Stimulated activated CD8-positive, alpha-beta memory T cell treated with anti-CD3 and anti-CD28 coated beads, Interleukin-15, amount 100 ng/mL, for 1 hour (primary cell): ENCODE results near the gene GRM8.

Experiments used
- DNase-seq: peaks from one replicate; pipeline ENCODE4 v3.0.0-alpha.2; 2020; ENCODE audit warnings: low read depth

Gene GRM8

DNA sequence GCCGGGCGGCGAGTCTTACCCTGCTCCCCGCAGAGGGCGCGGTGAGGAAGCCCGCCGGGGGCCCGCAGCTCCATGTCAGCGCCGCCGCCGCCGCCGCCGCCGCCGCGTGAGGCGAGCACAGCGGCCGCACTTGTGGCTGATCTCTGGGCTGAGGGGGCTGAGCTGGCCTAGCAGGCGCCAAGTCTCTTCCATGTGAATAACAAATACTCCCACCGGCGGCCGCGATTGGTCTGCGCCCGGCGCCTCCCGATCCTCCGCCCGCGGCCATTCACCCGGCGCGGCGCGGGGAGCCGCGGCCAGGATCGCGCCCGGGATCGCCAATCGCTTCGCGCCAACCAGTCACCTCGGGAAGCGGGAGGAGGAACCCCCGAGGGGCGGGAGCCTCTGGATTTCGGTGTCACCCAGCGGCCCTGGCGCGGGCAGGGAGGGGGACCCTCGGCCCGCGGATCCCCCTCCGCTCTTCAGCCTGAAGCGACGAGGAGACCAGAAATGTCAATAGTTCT is at the start of gene GRM8:
GRM8 (minus strand) TSS at position 164 of the 503 bp plus-strand sequence.
- DNase-seq: no peak

DNA sequence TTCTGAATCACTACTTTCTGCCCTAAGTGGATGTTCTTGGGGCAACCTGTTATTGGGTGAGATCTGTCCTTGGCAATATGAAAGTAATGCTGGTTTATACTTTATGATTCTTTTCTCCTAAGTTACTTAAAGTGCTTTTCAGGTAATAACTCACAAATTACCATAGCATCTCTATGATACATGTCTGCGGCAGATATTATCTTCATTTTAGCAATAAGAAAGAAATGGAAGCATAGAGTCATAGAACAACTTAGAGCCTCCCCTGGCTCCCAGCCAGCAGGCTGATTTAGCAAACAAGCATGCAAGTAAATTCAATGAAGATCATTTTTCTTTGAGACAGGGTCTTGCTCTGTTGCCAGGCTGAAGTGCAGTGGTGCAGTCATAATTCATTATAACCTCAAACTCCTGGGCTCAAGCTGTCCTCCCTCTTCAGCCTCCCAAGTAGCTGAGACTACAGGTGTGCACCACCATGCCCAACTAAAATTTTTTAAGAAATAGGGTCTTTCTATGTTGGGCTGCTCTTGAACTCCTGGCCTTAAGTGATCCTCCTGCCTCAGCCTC is 38.1 kb upstream of the GRM8 start:
- DNase-seq: no peak

DNA sequence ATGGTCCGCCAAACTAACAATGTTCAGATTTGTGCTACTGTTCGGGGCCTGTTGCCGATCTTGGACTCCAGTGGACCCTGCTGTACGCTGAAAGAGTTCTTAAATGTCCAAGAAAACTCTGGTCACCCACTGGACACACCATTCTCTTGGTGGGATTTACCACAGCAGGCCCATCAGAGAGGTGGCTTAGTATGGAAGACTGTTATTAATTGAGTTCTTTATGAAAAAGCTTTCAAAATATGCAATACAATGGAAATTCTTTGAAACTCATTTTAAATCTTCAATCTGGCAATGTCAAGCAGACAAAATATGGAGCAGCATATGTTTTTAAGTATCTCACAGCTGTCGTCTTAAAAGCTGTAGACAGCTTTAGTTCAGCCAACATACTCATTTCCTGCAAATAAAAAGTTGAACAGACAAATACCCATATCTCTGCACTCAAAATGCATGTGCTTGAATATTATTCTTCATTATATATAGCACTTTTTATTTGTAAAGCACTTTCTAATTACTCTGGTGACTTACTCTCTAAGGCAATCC is 37.4 kb upstream of the GRM8 start:
- no peak for DNase-seq

DNA sequence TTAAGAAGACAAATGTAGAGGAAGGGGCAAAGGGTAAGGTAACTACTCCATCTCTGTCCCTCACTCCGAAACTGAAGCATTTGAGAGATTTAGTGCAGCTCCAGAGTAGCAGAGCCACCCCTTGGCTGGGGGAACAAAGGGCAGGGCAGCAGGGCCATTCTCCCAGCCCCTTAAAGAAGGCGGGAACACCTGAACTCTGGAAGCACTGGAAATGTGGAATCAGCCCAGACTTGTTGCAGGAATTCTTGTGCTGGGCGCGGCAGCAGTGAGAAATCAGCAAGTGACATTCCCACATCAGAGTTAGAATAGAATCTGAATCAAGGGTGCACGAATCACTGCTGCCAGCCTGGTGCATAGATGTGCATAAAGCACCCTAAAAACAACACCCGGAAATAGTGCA is 34.4 kb upstream of the GRM8 start:
- no peak for DNase-seq

DNA sequence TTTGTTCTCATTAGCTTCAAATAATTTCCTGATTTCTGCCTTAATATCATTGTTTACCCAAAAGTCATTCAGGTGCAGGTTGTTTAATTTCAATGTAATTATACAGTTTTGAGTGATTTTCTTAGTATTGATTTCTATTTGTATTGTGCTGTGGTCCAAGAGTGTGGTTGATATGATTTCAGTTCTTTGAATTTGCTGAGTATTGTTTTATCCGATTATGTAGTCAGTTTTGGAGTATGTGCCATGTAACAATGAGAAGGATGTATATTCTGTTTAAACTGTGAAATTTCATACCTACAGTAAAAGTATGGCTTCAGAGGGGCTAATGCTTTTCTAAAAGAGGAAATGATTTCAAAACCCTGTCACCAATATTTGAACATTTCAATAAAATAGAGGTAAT is 17.4 kb upstream of the GRM8 start:
- DNase-seq: no peak

DNA sequence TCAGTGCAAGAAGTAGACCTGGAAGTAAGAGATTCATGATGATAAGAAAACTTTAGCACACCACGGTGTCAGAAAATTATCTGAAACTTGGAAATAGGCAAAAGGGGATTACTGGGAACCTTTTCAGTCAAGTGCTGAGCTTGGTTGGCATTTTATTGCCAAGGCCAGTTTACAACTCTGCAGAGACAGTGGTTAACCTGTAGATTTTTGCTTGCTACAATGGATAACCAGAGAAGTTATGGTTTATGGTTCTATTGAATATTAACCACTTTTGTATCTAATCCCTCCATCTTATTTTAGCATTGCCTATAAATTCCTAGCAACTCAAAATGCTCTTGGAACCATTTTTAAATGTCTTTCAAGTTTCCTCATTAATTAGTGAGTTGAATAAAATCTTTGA is 13.3 kb upstream of the GRM8 start:
- DNase-seq: no peak

DNA sequence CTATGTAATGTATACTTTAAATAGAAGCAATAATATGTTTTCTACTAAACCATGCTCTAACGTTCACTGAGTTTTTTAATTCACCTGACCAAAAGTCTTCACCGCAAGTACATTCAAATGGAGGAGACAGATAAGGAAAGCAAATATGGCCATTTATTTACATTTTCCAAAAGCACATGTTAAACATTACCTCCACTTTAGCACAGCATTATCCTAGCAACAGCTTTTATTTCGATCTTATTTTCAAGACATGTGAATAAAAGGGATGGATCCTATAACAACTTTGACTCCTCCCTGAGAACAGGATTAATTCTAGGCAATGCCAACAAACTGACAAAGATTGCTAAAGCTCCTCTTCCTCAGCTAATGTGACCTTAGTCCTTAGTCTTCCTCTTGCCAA is 11.5 kb upstream of the GRM8 start:
- no peak for DNase-seq

DNA sequence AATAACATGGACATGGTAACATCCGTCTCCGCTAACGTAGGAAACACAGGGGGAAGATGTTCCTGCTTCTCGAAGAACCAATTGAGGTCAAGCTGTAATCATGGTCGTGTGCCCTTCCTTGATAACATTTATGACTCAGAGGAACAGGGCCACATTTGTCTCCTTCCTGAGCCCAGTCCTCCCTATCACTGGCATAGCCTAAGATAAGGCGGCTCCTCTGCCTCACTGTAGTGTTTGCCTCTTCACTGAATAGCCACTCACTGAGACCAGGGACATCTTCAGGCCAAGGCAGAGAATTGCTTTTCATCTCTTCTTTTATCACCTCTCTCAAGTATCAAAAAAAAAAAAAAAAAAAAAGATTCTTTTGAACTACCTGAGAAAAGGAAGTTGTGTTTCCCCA is 5.4 kb upstream of the GRM8 start:
- DNase-seq: no peak

DNA sequence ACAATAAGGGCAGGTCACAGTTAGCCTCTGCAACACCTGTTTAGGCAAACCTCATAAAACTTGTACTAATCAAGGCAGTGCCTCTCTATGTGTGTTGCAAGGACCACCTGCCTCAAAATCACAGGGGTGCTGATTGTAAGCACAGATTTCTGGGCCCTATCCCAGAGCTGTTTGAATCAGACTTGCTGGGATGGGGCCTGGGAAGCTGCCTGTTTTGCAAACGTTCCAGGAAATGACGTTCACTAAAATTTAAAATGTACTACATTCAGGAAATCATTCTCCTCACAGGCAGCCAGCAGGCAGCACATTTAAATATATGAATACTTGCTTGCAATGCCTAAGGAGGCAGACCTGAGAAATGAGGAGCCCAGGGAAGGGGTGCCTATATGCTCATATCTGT is 4.3 kb upstream of the GRM8 start:
- no peak for DNase-seq

DNA sequence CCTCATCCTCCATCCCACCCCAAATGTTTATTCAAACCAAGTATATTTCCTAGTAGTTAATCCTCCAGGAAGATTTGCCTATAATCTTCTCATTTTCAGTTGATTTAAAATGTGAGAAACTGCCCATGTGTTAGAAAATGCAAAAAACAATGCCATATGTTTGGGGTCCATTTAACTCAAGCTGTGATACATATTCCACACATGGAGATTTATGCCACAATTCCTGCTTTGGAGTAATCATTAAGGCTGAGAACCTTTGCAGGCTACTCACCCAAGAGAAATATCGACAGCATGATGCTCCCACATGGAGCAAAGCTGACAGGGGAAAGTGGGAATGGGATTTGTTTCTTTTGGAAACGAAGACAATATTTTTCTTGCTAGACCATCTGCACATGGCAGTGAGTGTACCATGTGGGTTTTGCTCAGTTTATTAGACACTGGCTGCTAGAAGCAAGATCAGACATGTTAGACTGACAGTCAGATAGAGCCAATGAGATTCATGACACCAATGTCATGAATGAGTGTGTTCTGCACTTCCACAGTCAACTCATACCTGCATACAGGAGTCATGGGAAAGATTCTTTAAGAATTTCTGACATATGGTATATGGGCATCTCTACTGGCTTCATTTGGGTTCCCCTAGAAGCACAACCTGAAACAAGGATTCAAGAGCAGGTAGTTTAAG is 3.4 kb upstream of the GRM8 start:
- no peak for DNase-seq

DNA sequence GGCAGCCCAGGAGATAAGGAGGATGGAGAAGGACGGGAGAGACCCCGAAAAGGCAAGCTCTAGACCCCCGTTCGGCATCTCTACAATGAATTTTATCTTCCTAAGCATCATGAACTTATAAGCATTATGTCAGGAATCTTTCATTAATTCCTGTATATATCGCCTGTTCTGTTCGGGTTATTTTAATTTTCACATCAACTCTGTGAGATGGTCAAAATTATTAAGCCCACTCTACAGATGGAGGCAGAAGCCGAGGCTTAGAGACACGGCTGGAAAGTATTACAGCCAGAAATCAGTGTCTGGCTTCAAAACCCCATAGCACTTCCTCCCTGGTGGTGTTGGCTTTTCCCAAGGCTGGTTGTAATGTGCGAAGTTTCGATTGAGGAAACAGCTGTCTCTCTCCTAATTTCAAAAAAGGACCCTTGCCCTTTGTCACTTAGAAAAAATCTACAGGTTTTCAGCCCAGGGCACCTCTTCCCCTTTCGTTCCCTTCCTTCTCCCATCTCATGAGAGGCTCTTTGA is 1.5 kb upstream of the GRM8 start:
- DNase-seq: no peak

DNA sequence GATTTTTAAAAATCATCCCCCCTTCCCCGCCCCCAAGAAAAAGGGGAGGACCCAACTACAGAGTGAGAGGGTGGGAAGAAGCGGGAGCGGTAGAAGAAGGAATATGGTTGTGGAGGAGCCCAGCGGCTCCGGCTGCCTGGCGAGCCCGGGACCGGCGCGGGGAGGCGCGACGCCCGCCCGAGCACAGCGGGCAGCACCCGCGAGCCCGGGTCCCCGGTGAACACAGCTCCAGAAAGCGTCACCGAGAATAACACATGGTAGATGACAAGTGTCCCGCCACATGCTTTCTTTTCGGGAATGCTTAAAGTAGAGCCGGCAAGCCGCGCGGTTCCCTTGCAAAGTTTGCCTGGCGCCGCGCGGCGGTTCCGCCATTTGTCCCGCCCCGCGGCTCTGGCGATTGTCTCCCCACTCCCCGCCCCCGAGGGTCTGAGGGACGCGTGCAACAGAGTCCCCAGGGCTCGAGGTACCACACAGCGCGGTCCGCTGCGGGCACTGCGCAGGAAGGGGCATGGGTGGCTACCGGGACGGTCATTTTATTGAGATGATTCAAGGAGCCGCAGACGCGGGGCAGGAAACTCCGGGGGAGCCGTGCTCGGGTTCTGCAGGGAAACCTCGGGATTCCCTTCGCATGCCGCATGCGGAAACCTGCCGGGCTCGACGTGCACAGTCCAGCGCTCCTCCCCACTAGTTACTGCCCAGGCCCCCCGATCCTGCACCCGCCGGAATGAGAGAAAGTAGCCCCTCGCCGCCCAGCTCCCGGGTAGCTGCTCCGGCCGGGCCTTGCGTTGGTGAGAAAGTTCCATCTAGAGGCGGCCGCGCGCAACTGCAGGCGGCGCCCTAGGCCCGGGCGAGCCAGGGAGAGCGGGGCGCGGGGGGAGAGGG is 781 bp upstream of the GRM8 start:
- DNase-seq: peak; percentile 30

DNA sequence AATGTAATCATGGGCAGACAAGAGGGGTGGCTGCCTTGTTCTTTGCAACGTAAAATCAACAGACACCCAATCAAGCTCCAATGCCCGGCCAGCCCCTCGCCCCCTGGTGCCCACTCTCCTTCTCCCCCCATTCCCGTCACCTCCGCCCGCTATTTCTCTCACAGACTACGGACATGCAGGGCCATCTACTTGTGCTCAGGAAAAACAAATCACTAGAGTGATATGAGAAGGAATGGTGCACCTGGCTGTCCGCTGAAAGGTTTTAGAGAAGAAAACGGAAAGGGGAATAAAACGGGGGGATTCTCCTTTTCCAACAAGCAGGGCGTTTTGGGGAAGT is 396 bp downstream of the GRM8 start:
- no peak for DNase-seq

DNA sequence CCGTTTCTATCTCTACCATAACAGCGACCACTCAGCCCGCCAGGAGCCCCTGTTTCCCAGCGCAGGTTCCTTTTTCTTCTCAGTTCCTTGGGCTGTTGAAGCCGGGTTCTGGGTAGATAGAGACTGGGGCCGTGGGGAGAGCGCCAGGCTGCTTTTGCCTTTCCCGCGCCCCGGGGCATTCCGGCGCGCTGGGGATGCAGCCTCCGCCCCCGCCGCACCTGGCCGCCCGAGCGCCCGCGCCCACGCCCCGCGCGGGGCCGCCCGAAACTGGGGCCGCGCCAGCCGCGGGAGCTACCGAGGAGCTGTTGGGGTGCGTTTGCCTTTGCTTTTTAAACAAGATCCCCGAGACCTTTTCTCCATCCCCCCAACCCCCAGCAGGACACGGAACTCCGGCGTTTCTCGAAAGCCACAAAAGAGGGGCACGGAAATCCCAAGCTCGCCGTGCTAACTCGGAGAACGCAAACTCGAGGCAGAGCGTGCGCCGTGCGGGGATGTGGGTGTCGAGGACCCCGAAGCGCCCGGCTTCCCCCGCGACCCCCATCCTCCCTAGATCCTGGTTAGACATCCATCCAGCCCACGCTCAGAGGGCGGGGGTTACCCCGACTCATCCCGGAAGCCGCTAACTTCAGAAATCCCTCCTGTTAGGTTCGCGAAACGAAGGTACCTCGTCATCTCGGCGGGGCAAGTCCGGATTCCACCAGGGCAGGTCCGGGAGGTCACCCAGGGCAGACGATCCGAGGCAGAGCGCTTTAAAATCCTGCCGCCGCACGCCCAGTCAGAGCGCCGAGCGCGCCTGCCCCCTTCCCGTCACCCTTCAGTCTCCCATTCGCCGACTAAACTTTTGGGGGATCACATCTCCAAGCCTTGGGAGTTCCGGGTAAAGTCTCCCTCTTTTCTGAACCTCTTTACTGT is 1.0 kb downstream of the GRM8 start:
- DNase-seq: no peak

DNA sequence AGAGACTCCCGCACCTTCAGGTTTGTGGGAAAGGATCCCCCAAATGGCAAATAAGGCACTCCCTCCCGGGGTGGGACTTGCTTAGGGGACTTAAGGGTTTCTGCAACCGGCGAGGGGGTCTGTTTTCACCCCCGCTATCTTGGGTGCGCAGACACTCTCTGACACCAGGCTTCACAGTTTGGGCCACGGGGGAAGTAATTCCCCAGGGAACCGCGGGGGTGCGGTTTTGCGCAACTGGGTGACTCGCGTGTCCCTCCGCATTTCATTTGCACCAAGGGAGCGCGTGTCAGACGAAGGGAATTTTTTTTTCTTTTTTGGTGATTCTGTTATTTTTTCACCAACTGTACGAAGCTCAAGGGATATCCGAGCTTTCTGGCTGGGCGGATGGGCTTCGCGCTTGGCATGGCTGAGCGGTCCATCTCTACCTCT is 1.7 kb downstream of the GRM8 start:
- no peak for DNase-seq

DNA sequence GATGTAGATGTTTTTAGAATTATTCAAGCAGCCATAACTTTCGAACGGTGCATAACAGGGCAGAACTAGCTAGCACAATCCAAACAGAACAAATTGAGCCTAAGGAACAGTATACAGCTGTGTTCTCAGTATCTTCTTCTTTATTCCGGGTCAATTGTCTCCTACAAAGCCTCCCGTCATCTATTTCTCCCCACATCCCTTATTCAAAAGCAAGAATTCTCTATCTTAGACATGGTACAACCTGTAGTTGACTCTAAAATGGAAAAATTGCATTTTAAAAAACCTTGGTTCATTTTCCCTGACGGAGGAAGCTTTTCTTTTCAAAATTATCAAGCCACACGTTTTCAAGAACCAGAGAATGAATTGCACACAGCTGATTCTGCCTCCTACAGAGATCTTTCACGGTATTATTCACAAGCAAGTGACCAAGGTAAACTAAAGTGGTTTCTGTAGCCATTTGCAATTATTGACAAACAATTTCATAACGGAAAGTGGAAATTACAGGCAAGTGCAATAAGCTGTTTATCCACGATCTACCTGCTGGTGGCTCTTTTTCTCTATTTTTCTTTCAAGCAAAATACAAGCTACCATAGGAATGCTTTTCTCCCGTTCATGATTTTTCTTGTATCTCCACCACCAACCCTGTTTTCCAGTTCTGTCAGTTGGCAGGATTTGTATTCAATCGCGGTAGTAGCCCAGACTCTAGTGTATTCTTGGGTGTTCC is 2.3 kb downstream of the GRM8 start:
- no peak for DNase-seq

DNA sequence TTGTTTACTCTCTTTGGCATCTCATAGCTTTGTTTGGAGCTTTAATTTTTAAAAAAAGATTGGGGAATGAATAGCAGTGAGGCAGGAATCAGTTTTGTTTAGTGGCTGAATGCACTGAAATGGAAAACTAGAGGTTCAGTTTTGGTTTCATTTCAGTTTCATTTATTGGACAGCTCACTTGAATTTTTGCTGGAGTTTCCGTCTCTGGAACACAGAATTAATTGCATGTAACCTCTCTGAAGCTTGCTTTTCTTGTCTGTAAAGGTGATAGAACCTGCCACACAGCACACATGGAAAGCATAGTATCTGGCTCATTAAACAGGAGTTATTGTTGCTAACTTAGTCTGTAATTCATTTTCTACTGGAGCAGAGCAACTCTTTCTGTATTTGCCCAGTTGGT is 7.1 kb downstream of the GRM8 start:
- DNase-seq: no peak

DNA sequence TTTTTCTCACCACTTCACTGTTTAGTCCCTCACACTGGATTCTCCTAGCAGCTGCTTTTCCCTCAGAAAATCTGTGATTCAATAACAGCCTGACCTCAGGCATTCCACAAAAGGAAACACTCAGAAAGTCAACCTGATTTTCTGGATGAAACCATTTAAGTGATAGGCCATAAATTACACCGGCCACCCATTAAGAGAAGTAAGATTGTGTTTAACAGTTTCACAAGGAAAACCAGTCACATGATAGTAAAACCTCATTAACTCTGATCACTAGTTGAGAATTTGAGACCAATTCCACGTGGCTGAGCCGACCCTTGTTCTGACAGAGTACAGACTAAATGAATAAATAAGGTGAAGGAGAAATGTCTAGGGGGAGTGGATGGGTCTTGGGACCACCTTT is 7.7 kb downstream of the GRM8 start:
- DNase-seq: no peak

DNA sequence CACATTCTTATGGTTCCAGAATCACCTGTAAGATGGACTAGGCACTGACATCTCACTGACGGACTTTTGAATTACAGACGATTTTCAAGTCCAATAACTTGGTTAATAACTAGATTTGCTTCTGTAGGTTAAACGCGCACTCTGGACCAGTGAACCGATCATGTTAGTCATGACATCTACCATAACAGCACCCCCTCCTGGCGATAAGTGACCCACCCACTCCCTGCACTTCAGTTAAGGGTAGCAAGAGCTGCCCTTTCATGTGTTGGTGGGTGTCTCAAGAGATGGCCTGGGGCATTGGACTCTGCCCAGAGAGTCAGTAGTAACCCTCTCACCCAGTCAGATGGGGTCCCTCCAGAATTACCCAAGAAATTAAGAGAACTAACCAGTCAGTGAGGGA is 12.9 kb downstream of the GRM8 start:
- no peak for DNase-seq

DNA sequence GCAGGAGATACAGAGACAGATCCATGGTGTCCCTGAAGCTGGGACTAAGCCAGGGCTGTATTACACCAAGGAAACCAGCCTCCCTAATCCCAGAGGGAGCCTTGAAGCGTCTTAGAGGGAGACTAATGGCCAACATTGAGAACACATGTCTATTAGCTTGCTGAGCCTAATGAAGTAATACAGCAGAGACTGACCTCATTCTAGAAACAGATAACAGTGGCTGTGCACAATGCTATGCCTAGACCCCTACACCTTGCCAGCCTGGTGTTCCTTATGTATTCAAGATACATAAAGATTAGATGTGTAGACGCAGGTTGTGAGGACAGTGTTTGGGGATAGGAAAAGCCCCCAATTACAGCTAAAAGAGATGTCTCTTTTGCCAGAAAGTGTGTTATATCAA is 19.1 kb downstream of the GRM8 start:
- DNase-seq: no peak

DNA sequence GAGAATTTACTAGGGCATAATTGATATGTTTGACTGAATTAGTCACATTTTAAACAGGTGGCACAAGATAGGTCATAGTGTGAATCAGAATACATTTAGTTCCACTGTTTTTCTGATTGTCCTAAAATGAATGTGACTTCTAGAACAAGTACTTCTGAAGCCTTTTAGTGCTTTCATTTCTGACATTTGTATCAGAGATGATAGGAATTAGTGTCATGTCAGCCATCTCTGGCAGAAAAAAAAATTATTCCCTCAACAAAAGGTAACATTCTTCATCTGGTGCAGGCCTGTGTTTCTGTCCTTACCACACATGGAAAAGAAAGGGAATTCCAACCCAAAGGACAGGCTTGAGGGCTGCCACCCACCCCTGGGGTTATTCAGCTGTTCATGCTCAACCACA is 21.3 kb downstream of the GRM8 start:
- DNase-seq: no peak
